GM12872 (cell line): ENCODE data around the gene ATXN10.

Experiments
- CTCF ChIP-seq: IDR thresholded peaks from 3 replicates; pipeline ENCODE4 v1.5.1; 2011; ENCODE audit warnings: low read depth, mild to moderate bottlenecking, low read length, moderate library complexity; ENCODE audit not compliant: insufficient read depth

Gene ATXN10

GRCh38 chr22:45743687-45744086 lies 72.1 kb downstream of the ATXN10 start:
- no peak for TF ChIP-seq CTCF

- no peak for TF ChIP-seq CTCF
Measured at GRCh38 chr22:45744442-45744841, 72.8 kb downstream of the ATXN10 start.

GRCh38 chr22:45750626-45751025 lies 79.0 kb downstream of the ATXN10 start:
- no peak for TF ChIP-seq CTCF

GRCh38 chr22:45752036-45752435 lies 80.4 kb downstream of the ATXN10 start:
- TF ChIP-seq CTCF, result no peak

GRCh38 chr22:45754822-45755221 lies 83.2 kb downstream of the ATXN10 start:
- TF ChIP-seq CTCF, result no peak

- no peak for TF ChIP-seq CTCF
Measured at GRCh38 chr22:45756558-45756957, 84.9 kb downstream of the ATXN10 start.

GRCh38 chr22:45757068-45757467 lies 85.4 kb downstream of the ATXN10 start:
- TF ChIP-seq CTCF, result no peak

- TF ChIP-seq CTCF, result no peak
Measured at GRCh38 chr22:45757936-45758335, 86.3 kb downstream of the ATXN10 start.
